Embryonic facial prominence (tissue), 1 donor: ENCODE measurements around the gene PRAC1.

Source experiments
- DNase-seq: peaks from one replicate; pipeline ENCODE4 v3.0.0-alpha.2; 2016; ENCODE audit errors: extremely low spot score

The PRAC1 gene

GRCh38 chr17:48722201-48722907 lies at the start of gene PRAC1:
Gene PRAC1, minus strand, starts transcription at chr17:48722518. Its CDS starts 126 bp downstream, at chr17:48722392.
- no peak for DNase-seq

GRCh38 chr17:48770954-48771353 lies 48.6 kb upstream of the PRAC1 start:
- no peak for DNase-seq

- no peak for DNase-seq
These were observed 46.8 kb upstream of the PRAC1 start for GRCh38 chr17:48769009-48769675.

GRCh38 chr17:48767263-48767774 lies 45.0 kb upstream of the PRAC1 start:
- DNase-seq = no peak

GRCh38 chr17:48761114-48761513 lies 38.8 kb upstream of the PRAC1 start:
- DNase-seq = no peak

- no peak for DNase-seq
These were observed 38.1 kb upstream of the PRAC1 start for GRCh38 chr17:48760411-48760810.

GRCh38 chr17:48759288-48759687 lies 37.0 kb upstream of the PRAC1 start:
- DNase-seq = no peak

- no peak for DNase-seq
These were observed 35.2 kb upstream of the PRAC1 start for GRCh38 chr17:48757524-48757961.

- DNase-seq = no peak
These were observed 34.5 kb upstream of the PRAC1 start for GRCh38 chr17:48756830-48757251.

- DNase-seq = no peak
These were observed 33.0 kb upstream of the PRAC1 start for GRCh38 chr17:48755356-48755755.

GRCh38 chr17:48754500-48755261 lies 32.4 kb upstream of the PRAC1 start:
- no peak for DNase-seq

- no peak for DNase-seq
These were observed 31.6 kb upstream of the PRAC1 start for GRCh38 chr17:48753794-48754499.

GRCh38 chr17:48752399-48753288 lies 30.3 kb upstream of the PRAC1 start:
- DNase-seq = no peak

GRCh38 chr17:48751733-48752398 lies 29.5 kb upstream of the PRAC1 start:
- no peak for DNase-seq

- no peak for DNase-seq
These were observed 28.9 kb upstream of the PRAC1 start for GRCh38 chr17:48751172-48751571.

- DNase-seq = no peak
These were observed 27.6 kb upstream of the PRAC1 start for GRCh38 chr17:48749621-48750553.

- peak; percentile 51 for DNase-seq
These were observed 26.6 kb upstream of the PRAC1 start for GRCh38 chr17:48748718-48749566.
